ENCODE measurements around the gene SMARCA4. TPM values are rescaled to one million over a fixed set of nuclear protein-coding genes. Genes with fewer than 3 reads are reported as not detected.

Gene SMARCA4
- total RNA-seq (10 to 100 TPM; 28.9 to 35.4 TPM), polyA plus RNA-seq (10 to 100 TPM; 15.9 to 16.0 TPM)

- TF ChIP-seq TAF1 (conservative IDR thresholded peaks at IDR 0.05) = no peak
- peak in 1 of 2 donors; percentile 2 for TF ChIP-seq HNF4A (conservative IDR thresholded peaks at IDR 0.05)
- TF ChIP-seq RXRA (IDR thresholded peaks at IDR 0.05) = peak in 1 of 2 donors; percentile 45
- TF ChIP-seq YY1 (IDR thresholded peaks at IDR 0.05) = peak; percentile 60
- under 1% methylated on average over 100 of the region's 100 CpGs for WGBS
- peak; percentile 97 for DNase-seq (ENCODE audit: low spot score)
- no peaks in the 10 kb centered on the region for H3K9me3 ChIP-seq (ENCODE audit: control insufficient read depth in 4 of 4, low read length in 3 of 4)
- no peaks in the 10 kb centered on the region for H3K36me3 ChIP-seq (ENCODE audit: control insufficient read depth in 4 of 4, insufficient read depth in 3 of 4, low read depth in 1 of 4, low read length in 3 of 4)
- H3K4me3 ChIP-seq (ENCODE audit: low read depth in 1 of 3, low read length in 3 of 3) = peak within 1 kb of the TSS; percentile 74 to 99 (median 95)
- no peaks in the 10 kb centered on the region for H3K27me3 ChIP-seq (ENCODE audit: control insufficient read depth in 4 of 4, insufficient read depth in 4 of 4, low read length in 3 of 4)
- H3K9ac ChIP-seq (ENCODE audit: low read depth in 1 of 2, low read length in 2 of 2) = peak within 1 kb of the TSS; percentile 51 to 90
- H3K4me1 ChIP-seq (ENCODE audit: control insufficient read depth in 4 of 4, insufficient read depth in 4 of 4, low read length in 3 of 4) = peaks cover 0 to 10% (median 8%) of the 10 kb centered on the region in 4 donors
- peak within 1 kb of the TSS; percentile 83 to 90 for H3K27ac ChIP-seq (ENCODE audit: low read depth in 1 of 2, low read length in 2 of 2)
Observed at GRCh38 chr19:10960314-10961072, at the start of gene SMARCA4. SMARCA4 (plus strand) TSS chr19:10961030; CDS start chr19:10984152, 23,122 bp downstream.

GRCh38 chr19:10911579-10912363 is 49.1 kb upstream of the SMARCA4 start:
- DNase-seq (ENCODE audit: low spot score) = no peak
- H3K27ac ChIP-seq (ENCODE audit: low read depth in 1 of 2, low read length in 2 of 2) = no peak overlapping the region
- H3K4me1 ChIP-seq (ENCODE audit: control insufficient read depth in 4 of 4, insufficient read depth in 4 of 4, low read length in 3 of 4) = no peaks in the 10 kb centered on the region
- H3K4me3 ChIP-seq (ENCODE audit: low read depth in 1 of 3, low read length in 3 of 3) = no peak overlapping the region
- H3K36me3 ChIP-seq (ENCODE audit: control insufficient read depth in 4 of 4, insufficient read depth in 3 of 4, low read depth in 1 of 4, low read length in 3 of 4) = peaks cover 0 to 39% (median 11%) of the 10 kb centered on the region in 4 donors
- no peaks in the 10 kb centered on the region for H3K27me3 ChIP-seq (ENCODE audit: control insufficient read depth in 4 of 4, insufficient read depth in 4 of 4, low read length in 3 of 4)
- TF ChIP-seq REST (IDR thresholded peaks at IDR 0.05) (no peak), MAX (IDR thresholded peaks at IDR 0.05) (no peak), EGR1 (IDR thresholded peaks at IDR 0.05; ENCODE audit: low read depth in 2 of 2) (no peak), FOXA1 (IDR thresholded peaks at IDR 0.05) (no peak), ZBTB33 (IDR thresholded peaks at IDR 0.05) (no peak), CTCF (IDR thresholded peaks at IDR 0.05; ENCODE audit: low read depth, low read length, missing input control) (no peak), FOXA2 (IDR thresholded peaks at IDR 0.05) (no peak), HNF4A (conservative IDR thresholded peaks at IDR 0.05) (no peak), GABPA (IDR thresholded peaks at IDR 0.05 in 1 of 2, conservative IDR thresholded peaks at IDR 0.05 in 1 of 2) (no peak), JUND (IDR thresholded peaks at IDR 0.05) (no peak), RAD21 (IDR thresholded peaks at IDR 0.05) (no peak), SP1 (IDR thresholded peaks at IDR 0.05) (no peak), ATF3 (IDR thresholded peaks at IDR 0.05) (no peak), YY1 (IDR thresholded peaks at IDR 0.05) (no peak), RXRA (IDR thresholded peaks at IDR 0.05) (no peak), HNF4G (IDR thresholded peaks at IDR 0.05) (no peak)
- H3K9ac ChIP-seq (ENCODE audit: low read depth in 1 of 2, low read length in 2 of 2) = no peak overlapping the region
- no peaks in the 10 kb centered on the region for H3K9me3 ChIP-seq (ENCODE audit: control insufficient read depth in 4 of 4, low read length in 3 of 4)
- WGBS = 94% methylated on average over 31 of the region's 31 CpGs

Data from liver (tissue), 9 donors.